KOPT-K1 (cell line): Measurements from ENCODE around the gene ZNF263.

Experiments
- H3K27ac ChIP-seq: fragments of 200-600 bp; sonication (generic); 2 replicates; pipeline ENCODE4 v1.5.1; 2016; ENCODE audit warnings: antibody characterized with exemption, mild to moderate bottlenecking, low read depth, low read length; ENCODE audit not compliant: poor library complexity, severe bottlenecking
- H3K36me3 ChIP-seq: fragments of 200-600 bp; sonication (generic); 2 replicates; pipeline ENCODE4 v1.5.1; 2017; ENCODE audit warnings: antibody characterized with exemption, mild to moderate bottlenecking, low read length, moderate library complexity; ENCODE audit not compliant: insufficient read depth
- H3K9me3 ChIP-seq: fragments of 200-600 bp; sonication (generic); 2 replicates; pipeline ENCODE4 v1.5.1; 2017; ENCODE audit warnings: antibody characterized with exemption, low read length, mild to moderate bottlenecking; ENCODE audit not compliant: insufficient read depth, poor library complexity, severe bottlenecking

ZNF263 gene

GRCh38 chr16:3328643-3329042, 45.4 kb downstream of the ZNF263 start:
- Histone ChIP-seq H3K9me3 (no peaks in the 10 kb centered on the region), H3K36me3 (no peaks in the 10 kb centered on the region), H3K27ac (no peak overlapping the region)
